ENCODE measurements around the gene ESR1. TPM values are rescaled to one million over a fixed set of nuclear protein-coding genes. Genes with fewer than 3 reads are reported as not detected.

The ESR1 gene
- total RNA-seq, 1 experiment from 2014 or later, result not detected

DNA sequence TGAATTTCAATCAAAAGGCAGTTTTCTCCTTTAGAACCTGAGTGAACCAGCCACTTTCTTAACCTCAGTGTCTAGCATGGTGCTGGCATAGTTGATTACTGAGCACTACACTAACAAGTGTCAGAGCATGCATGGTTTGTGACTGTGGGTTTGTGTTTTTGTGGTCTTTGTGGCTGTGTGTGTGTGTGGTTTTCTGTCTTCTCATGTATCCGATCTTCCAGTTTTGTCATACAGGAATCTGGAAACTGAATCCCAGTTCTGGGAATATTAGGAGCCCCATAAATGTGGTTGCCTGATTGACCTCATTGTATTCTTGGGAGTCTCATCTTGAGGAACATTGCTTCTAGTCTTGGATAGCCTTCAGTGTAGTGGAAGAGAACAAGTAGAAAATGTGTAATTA, 73.7 kb downstream of the ESR1 start:
- no peak overlapping the region for H3K18ac ChIP-seq (ENCODE audit: insufficient read length, low read depth, low read length)
- H3K23me2 ChIP-seq (ENCODE audit: insufficient read length, low read depth, low read length, poor library complexity, severe bottlenecking), result no peaks in the 10 kb centered on the region
- H4K8ac ChIP-seq (replicated peaks; ENCODE audit: insufficient read length, low read depth, low read length), result no peak overlapping the region
- H3K27ac Mint-ChIP-seq, result no peak overlapping the region
- H3T11ph ChIP-seq (ENCODE audit: low read length), result no peak overlapping the region
- H3K27me3 Mint-ChIP-seq (ENCODE audit: low read depth), result no peaks in the 10 kb centered on the region
- no peak overlapping the region for H3K27ac ChIP-seq (ENCODE audit: insufficient read length, low read depth, low read length)
- H3K4me3 Mint-ChIP-seq, result no peak overlapping the region
- no CpG with 5 or more reads among the region's 1 CpG for WGBS (ENCODE audit: extremely low coverage, insufficient read length, low lambda C conversion rate)
- H4K20me1 ChIP-seq (ENCODE audit: control insufficient read depth, insufficient read depth, insufficient read length), result no peaks in the 10 kb centered on the region
- no peaks in the 10 kb centered on the region for H3K27me3 ChIP-seq (ENCODE audit: insufficient read depth, low read length)
- no peaks in the 10 kb centered on the region for H3K79me2 ChIP-seq (ENCODE audit: insufficient read depth, low read length)
- no peak overlapping the region for H3K9ac ChIP-seq (ENCODE audit: extremely low read depth, insufficient read length, low read length)
- no peaks in the 10 kb centered on the region for H3K9me3 ChIP-seq (ENCODE audit: control insufficient read depth, low read depth, low read length)
- no peak overlapping the region for H3K56ac ChIP-seq (ENCODE audit: insufficient read length, low read depth, low read length)
- H4K91ac ChIP-seq (ENCODE audit: insufficient read length, low read depth, low read length), result no peak overlapping the region
- no peak overlapping the region for H3K14ac ChIP-seq (ENCODE audit: insufficient read depth, low read length)
- no peak overlapping the region for H2BK5ac ChIP-seq (ENCODE audit: insufficient read length, low read length)
- no peaks in the 10 kb centered on the region for H3K9me3 Mint-ChIP-seq
- no peaks in the 10 kb centered on the region for H3K36me3 Mint-ChIP-seq (ENCODE audit: insufficient read depth in 1 of 3, low read depth in 3 of 3)
- H3K23ac ChIP-seq (ENCODE audit: insufficient read length, low read depth, low read length), result no peak overlapping the region
- no peak for TF ChIP-seq CTCF (conservative IDR thresholded peaks at IDR 0.05)
- DNase-seq, result no peak
- H3K4me1 Mint-ChIP-seq, result no peaks in the 10 kb centered on the region
- no peak overlapping the region for H3K4me2 ChIP-seq (ENCODE audit: insufficient read depth, insufficient read length, low read length)
- no peak overlapping the region for H2AFZ ChIP-seq (ENCODE audit: low read length)
- H3K4me1 ChIP-seq (ENCODE audit: insufficient read depth, low read length), result no peaks in the 10 kb centered on the region
- no peak overlapping the region for H3K4ac ChIP-seq (ENCODE audit: low read depth, low read length)
- H2BK15ac ChIP-seq (ENCODE audit: low read depth, low read length), result no peak overlapping the region
- no peak overlapping the region for H2BK20ac ChIP-seq (ENCODE audit: low read depth, low read length, poor library complexity, severe bottlenecking)
- H2AK5ac ChIP-seq (ENCODE audit: insufficient read length, low read length), result no peak overlapping the region
- H2BK12ac ChIP-seq (ENCODE audit: insufficient read length, low read depth, low read length), result no peak overlapping the region
- H2BK120ac ChIP-seq (ENCODE audit: low read depth, low read length, poor library complexity, severe bottlenecking), result no peak overlapping the region
- H4K5ac ChIP-seq (ENCODE audit: insufficient read length, low read depth, low read length), result no peak overlapping the region
- no peaks in the 10 kb centered on the region for H3K79me1 ChIP-seq (ENCODE audit: insufficient read depth, low read depth, low read length, poor library complexity, severe bottlenecking)
